ENCODE measurements around the gene TPM1. TPM values are rescaled to one million over a fixed set of nuclear protein-coding genes. Genes with fewer than 3 reads are reported as not detected.
"Not testable (repeated sequence)": the region's sequence is repeated elsewhere in the genome, so short reads cannot be mapped to it uniquely, and the experiment has no call there.

TPM1 gene
- total and polyA plus RNA-seq, 9 of the 15 experiments (the other 6 are each of a cell fraction or from before 2014, with no cell fraction given) = 8.1 to 53.9 (median 43.1) TPM

DNA sequence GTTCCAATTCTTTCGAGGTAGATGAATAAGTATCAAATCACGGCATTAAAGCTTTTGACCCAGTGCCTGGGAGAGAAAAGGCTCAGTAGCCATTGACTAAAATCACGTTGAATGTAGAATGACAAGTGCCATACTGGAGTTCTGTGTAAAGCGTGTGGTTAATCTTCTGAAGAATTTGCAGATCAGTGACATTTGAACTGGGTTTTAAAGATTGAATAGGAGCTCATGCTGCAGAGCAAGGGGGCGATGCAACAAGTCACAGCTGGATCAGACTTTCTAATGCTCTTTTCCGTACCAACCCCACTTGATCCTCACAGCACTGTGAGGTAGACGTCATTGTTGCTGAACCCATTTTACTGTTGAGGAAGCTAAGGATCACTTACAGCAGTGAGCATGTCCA, 49.5 kb upstream of the TPM1 start:
- CTCF ChIA-PET (ENCODE audit: low intra/inter-chr PET ratio) = no interaction called here
- no TSS peak for BruUV-seq (replicated peaks)
- intact Hi-C loops (cut with micrococcal nuclease) = no loop called here
- Histone ChIP-seq H3K9me3 (replicated peaks; ENCODE audit: control insufficient read depth, insufficient read depth, low read depth, low read length) (no peaks in the 10 kb centered on the region), H3K4me2 (ENCODE audit: insufficient read depth, low read length) (no peak overlapping the region), H3K27ac (ENCODE audit: extremely low read depth, low read depth, low read length) (no peak overlapping the region), H2AFZ (ENCODE audit: low read depth, low read length) (no peak overlapping the region), H3K79me2 (ENCODE audit: control insufficient read depth, insufficient read depth, low read length) (no peaks in the 10 kb centered on the region), H3K9ac (ENCODE audit: insufficient read depth in 1 of 2, low read depth in 2 of 2, low read length in 2 of 2) (no peak overlapping the region), H4K20me1 (replicated peaks; ENCODE audit: control insufficient read depth, insufficient read depth, low read length) (no peaks in the 10 kb centered on the region), H3K9me1 (ENCODE audit: control insufficient read depth, insufficient read depth, low read length) (no peaks in the 10 kb centered on the region), H3K27me3 (ENCODE audit: control insufficient read depth in 2 of 2, insufficient read depth in 2 of 2, low read length in 2 of 2) (peaks cover 29 to 39% of the 10 kb centered on the region in 2 experiments), H3K36me3 (ENCODE audit: control insufficient read depth, insufficient read depth, low read length) (no peaks in the 10 kb centered on the region), H3K4me1 (replicated peaks in 1 of 2; ENCODE audit: control insufficient read depth in 2 of 2, insufficient read depth in 2 of 2, low read length in 2 of 2) (no peaks in the 10 kb centered on the region), H3K4me3 (no peak overlapping the region)
- under 1% methylated on average over 7 of the region's 7 CpGs for WGBS (ENCODE audit: insufficient coverage, low coverage, missing lambda C conversion rate)
- TF ChIP-seq TAL1 (IDR thresholded peaks at IDR 0.05) (no peak), ZNF224 (CRISPR knock-in tag; IDR thresholded peaks at IDR 0.05) (no peak), ZNF239 (CRISPR knock-in tag; IDR thresholded peaks at IDR 0.05) (no peak)
- POLR2A ChIA-PET = no interaction called here
- no peak for DNase-seq (ENCODE audit: extremely low read depth in 1 of 4, low spot score in 3 of 4)
- no peak for ATAC-seq
- in situ Hi-C loops (cut with MboI) = no loop called here
- FAIRE-seq = no peak

DNA sequence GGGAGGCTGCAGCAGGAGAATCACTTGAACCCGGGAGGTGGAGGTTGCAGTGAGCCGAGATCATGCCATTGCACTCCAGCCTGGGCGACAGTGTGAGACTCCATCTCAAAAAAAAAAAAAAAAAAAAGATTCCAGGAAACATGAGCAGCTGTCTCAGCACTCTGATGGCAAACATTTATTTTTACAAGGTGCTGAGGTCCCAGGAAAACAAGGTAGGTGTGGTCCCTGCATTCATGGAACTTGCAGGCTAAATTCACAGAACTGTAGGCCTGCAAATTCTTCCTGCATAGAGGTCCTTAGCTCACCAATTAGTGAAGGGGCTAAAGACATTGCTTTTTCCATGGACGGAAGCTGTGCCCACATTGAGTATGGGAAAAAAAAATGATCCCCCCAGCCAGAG, 48.9 kb upstream of the TPM1 start:
- H3K4me1 ChIP-seq (replicated peaks in 1 of 2; ENCODE audit: control insufficient read depth in 2 of 2, insufficient read depth in 2 of 2, low read length in 2 of 2); H3K9me1 ChIP-seq (ENCODE audit: control insufficient read depth, insufficient read depth, low read length); H3K4me3 ChIP-seq; H4K20me1 ChIP-seq (replicated peaks; ENCODE audit: control insufficient read depth, insufficient read depth, low read length); H2AFZ ChIP-seq (ENCODE audit: low read depth, low read length); FAIRE-seq; H3K4me2 ChIP-seq (ENCODE audit: insufficient read depth, low read length); intact Hi-C loops (cut with micrococcal nuclease); H3K27ac ChIP-seq (ENCODE audit: extremely low read depth, low read depth, low read length); ATAC-seq; POLR2A ChIA-PET; H3K9me3 ChIP-seq (replicated peaks; ENCODE audit: control insufficient read depth, insufficient read depth, low read depth, low read length); H3K79me2 ChIP-seq (ENCODE audit: control insufficient read depth, insufficient read depth, low read length); in situ Hi-C loops (cut with MboI); H3K36me3 ChIP-seq (ENCODE audit: control insufficient read depth, insufficient read depth, low read length); CTCF ChIA-PET (ENCODE audit: low intra/inter-chr PET ratio); H3K9ac ChIP-seq (ENCODE audit: insufficient read depth in 1 of 2, low read depth in 2 of 2, low read length in 2 of 2); BruUV-seq (replicated peaks); DNase-seq (ENCODE audit: extremely low read depth in 1 of 4, low spot score in 3 of 4): not testable (repeated sequence)
- H3K27me3 ChIP-seq (ENCODE audit: control insufficient read depth in 2 of 2, insufficient read depth in 2 of 2, low read length in 2 of 2) = peaks cover 26 to 35% of the 10 kb centered on the region in 2 experiments
- 0% methylated on average over 1 of the region's 4 CpGs for WGBS (ENCODE audit: insufficient coverage, low coverage, missing lambda C conversion rate)
